A673 (cell line): ENCODE measurements around the gene FGD6. TPM values are rescaled to one million over a fixed set of nuclear protein-coding genes. Genes with fewer than 3 reads are reported as not detected.

Experiments
- BruUV-seq: library from RNA; stranded (reverse); fragments of 400-500 nt; replicated peaks from 2 replicates; lab custom pipeline; 2021; lab: Mats Ljungman, UMichigan
- CTCF ChIA-PET: fragments of 300-600 bp; sonication (Branson Sonifier 250); formaldehyde crosslinking; loops from one replicate; lab custom pipeline; 2022; ENCODE audit warnings: antibody characterized with exemption; lab: Charles Lee
- POLR2A ChIA-PET: fragments of 300-600 bp; sonication (Branson Sonifier 250); formaldehyde crosslinking; loops from one replicate; lab custom pipeline; 2022; ENCODE audit warnings: antibody characterized with exemption; ENCODE audit not compliant: low non-redundant PET; lab: Charles Lee
- DNase-seq: peaks from one replicate; pipeline ENCODE4 v3.0.0-alpha.2; 2015; ENCODE audit warnings: low spot score
- H3K27ac ChIP-seq: fragments of 200-600 bp; sonication (generic); 2 replicates; pipeline ENCODE4 v1.5.1; 2016; ENCODE audit warnings: mixed run types, low read depth, mild to moderate bottlenecking, mixed read lengths, antibody characterized with exemption, low read length; ENCODE audit not compliant: poor library complexity, severe bottlenecking
- H3K27me3 ChIP-seq: fragments of 200-600 bp; sonication (generic); replicated peaks from 2 replicates; pipeline ENCODE4 v1.6.1; 2017; ENCODE audit warnings: mixed run types, low read depth, mild to moderate bottlenecking, mixed read lengths, antibody characterized with exemption, low read length; ENCODE audit not compliant: insufficient read depth, poor library complexity
- H3K36me3 ChIP-seq: fragments of 200-600 bp; sonication (generic); 2 replicates; pipeline ENCODE4 v1.6.1; 2016; ENCODE audit warnings: mixed run types, mild to moderate bottlenecking, mixed read lengths, antibody characterized with exemption, low read length; ENCODE audit not compliant: insufficient read depth, poor library complexity, severe bottlenecking
- H3K4me1 ChIP-seq: fragments of 200-600 bp; sonication (generic); 2 replicates; pipeline ENCODE4 v1.6.1; 2017; ENCODE audit warnings: mixed run types, mild to moderate bottlenecking, mixed read lengths, antibody characterized with exemption, low read length; ENCODE audit not compliant: insufficient read depth, poor library complexity, severe bottlenecking
- H3K4me3 ChIP-seq: fragments of 200-600 bp; sonication (generic); 2 replicates; pipeline ENCODE4 v1.5.1; 2016; ENCODE audit warnings: low read depth, mixed run types, mild to moderate bottlenecking, mixed read lengths, low read length; ENCODE audit not compliant: poor library complexity, severe bottlenecking
- H3K9me3 ChIP-seq: fragments of 200-600 bp; sonication (generic); 2 replicates; pipeline ENCODE4 v1.6.1; 2016; ENCODE audit warnings: mixed run types, low read depth, mild to moderate bottlenecking, mixed read lengths, antibody characterized with exemption, low read length; ENCODE audit not compliant: poor library complexity, severe bottlenecking
- EZH2 ChIP-seq: fragments of 200-600 bp; sonication (generic); IDR thresholded peaks from 2 replicates; pipeline ENCODE4 v1.6.1; 2017; ENCODE audit warnings: borderline replicate concordance, low read depth, mild to moderate bottlenecking, mixed read lengths, antibody characterized with exemption, low read length; ENCODE audit not compliant: poor library complexity, severe bottlenecking
- intact Hi-C: fragments of 100-400 bp; cut with micrococcal nuclease; formaldehyde crosslinking; loops from one replicate; pipeline ENCODE4 v1.10.0; 2022; ENCODE audit not compliant: unreplicated experiment
- total RNA-seq: library from RNA; stranded (reverse); gene quantifications from 2 replicates; pipeline ENCODE4 v1.2.3, GENCODE V29; 2021
- TF ChIP-seq, protein P1 (sequence below): fragments of 300-800, 200-600 bp; sonication (generic); conservative IDR thresholded peaks from 2 replicates; pipeline ENCODE4 v1.5.1; 2017; ENCODE audit warnings: low read depth, mild to moderate bottlenecking, antibody characterized with exemption, low read length, moderate library complexity, mixed read lengths

Gene FGD6
- total RNA-seq, 1 experiment from 2014 or later = 11.7 TPM

GRCh38 chr12:95258803-95259202, 41.5 kb upstream of the FGD6 start:
- no TSS peak for BruUV-seq
- no peak for TF ChIP-seq EZH2
- TF ChIP-seq, protein P1, sequence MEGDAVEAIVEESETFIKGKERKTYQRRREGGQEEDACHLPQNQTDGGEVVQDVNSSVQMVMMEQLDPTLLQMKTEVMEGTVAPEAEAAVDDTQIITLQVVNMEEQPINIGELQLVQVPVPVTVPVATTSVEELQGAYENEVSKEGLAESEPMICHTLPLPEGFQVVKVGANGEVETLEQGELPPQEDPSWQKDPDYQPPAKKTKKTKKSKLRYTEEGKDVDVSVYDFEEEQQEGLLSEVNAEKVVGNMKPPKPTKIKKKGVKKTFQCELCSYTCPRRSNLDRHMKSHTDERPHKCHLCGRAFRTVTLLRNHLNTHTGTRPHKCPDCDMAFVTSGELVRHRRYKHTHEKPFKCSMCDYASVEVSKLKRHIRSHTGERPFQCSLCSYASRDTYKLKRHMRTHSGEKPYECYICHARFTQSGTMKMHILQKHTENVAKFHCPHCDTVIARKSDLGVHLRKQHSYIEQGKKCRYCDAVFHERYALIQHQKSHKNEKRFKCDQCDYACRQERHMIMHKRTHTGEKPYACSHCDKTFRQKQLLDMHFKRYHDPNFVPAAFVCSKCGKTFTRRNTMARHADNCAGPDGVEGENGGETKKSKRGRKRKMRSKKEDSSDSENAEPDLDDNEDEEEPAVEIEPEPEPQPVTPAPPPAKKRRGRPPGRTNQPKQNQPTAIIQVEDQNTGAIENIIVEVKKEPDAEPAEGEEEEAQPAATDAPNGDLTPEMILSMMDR = no peak
- ChIA-PET CTCF (no interaction called here), POLR2A (no interaction called here)
- no peak overlapping the region for H3K27ac ChIP-seq
- H3K9me3 ChIP-seq = no peaks in the 10 kb centered on the region
- intact Hi-C loops = no loop called here
- H3K4me1 ChIP-seq = peaks cover 12% of the 10 kb centered on the region
- no peak overlapping the region for H3K4me3 ChIP-seq
- no peak for DNase-seq
- H3K27me3 ChIP-seq = no peaks in the 10 kb centered on the region
- peaks cover 45% of the 10 kb centered on the region for H3K36me3 ChIP-seq

GRCh38 chr12:95258151-95258550, 40.9 kb upstream of the FGD6 start:
- H3K9me3 ChIP-seq = no peaks in the 10 kb centered on the region
- DNase-seq = no peak
- CTCF ChIA-PET = no interaction called here
- intact Hi-C loops = no loop called here
- peaks cover 12% of the 10 kb centered on the region for H3K4me1 ChIP-seq
- no peak overlapping the region for H3K27ac ChIP-seq
- TF ChIP-seq, protein P1 = no peak
- TF ChIP-seq EZH2 = no peak
- no TSS peak for BruUV-seq
- H3K36me3 ChIP-seq = peaks cover 45% of the 10 kb centered on the region
- no peak overlapping the region for H3K4me3 ChIP-seq
- H3K27me3 ChIP-seq = no peaks in the 10 kb centered on the region
- POLR2A ChIA-PET = no interaction called here

DNA sequence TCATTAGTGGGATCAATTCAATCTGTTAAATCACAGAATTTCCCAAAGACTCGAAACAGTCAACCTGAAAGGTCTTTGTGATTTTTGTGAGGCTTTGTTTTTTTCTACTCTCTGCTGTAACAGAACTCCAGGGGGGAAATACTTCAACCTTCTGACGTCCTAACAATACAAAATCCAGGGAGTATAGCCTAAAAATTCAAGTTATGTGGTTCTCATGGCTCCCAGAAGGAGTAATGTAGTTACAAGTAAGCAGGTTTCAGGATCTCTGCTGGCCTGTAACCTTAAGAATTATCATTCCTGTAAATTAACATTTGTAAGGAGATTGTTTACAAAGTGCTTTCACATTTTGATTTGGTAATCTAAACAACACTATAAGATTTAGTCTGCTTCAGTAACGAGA, 40.3 kb upstream of the FGD6 start:
- no peaks in the 10 kb centered on the region for H3K27me3 ChIP-seq
- H3K27ac ChIP-seq = no peak overlapping the region
- no peak for DNase-seq
- no TSS peak for BruUV-seq
- ChIA-PET CTCF (no interaction called here), POLR2A (no interaction called here)
- no peak overlapping the region for H3K4me3 ChIP-seq
- no peaks in the 10 kb centered on the region for H3K9me3 ChIP-seq
- intact Hi-C loops = no loop called here
- peaks cover 45% of the 10 kb centered on the region for H3K36me3 ChIP-seq
- TF ChIP-seq EZH2 = no peak
- TF ChIP-seq, protein P1 = no peak
- peaks cover 10% of the 10 kb centered on the region for H3K4me1 ChIP-seq
